Keratinocyte (primary cell): ENCODE data around the gene WSB1. TPM values are rescaled to one million over a fixed set of nuclear protein-coding genes. Genes with fewer than 3 reads are reported as not detected.

Source experiments
- DNase-seq: peaks from one replicate; pipeline ENCODE4 v3.0.0-alpha.2; 2011; ENCODE audit warnings: low read depth, missing footprints, low spot score
- FAIRE-seq: peaks from 2 replicates; lab custom pipeline; 2011; peaks lifted over from hg19 to GRCh38; lab: Jason Lieb, UNC
- H2AFZ ChIP-seq: 2 replicates; pipeline ENCODE4 v1.6.0; 2012; ENCODE audit warnings: low read length, control low read depth, inconsistent platforms; ENCODE audit not compliant: control insufficient read depth
- H3K27ac ChIP-seq: 2 replicates; pipeline ENCODE4 v1.5.1; 2011; ENCODE audit warnings: low read length; ENCODE audit not compliant: control insufficient read depth, insufficient read depth
- H3K27me3 ChIP-seq: 3 replicates; pipeline ENCODE4 v1.6.0; 2011; ENCODE audit warnings: low read length; ENCODE audit not compliant: control insufficient read depth, insufficient read depth; ENCODE audit errors: extremely low read depth
- H3K36me3 ChIP-seq, 2 experiments: 2 replicates in 1 of 2; 3 replicates in 1 of 2; pipeline ENCODE4 v1.5.1; 2011; ENCODE audit warnings: low read length in 2 of 2, mild to moderate bottlenecking in 1 of 2; ENCODE audit not compliant: control insufficient read depth in 2 of 2, insufficient read depth in 2 of 2; ENCODE audit errors: extremely low read depth in 1 of 2
- H3K4me1 ChIP-seq: 3 replicates; pipeline ENCODE4 v1.5.1; 2011; ENCODE audit warnings: low read length; ENCODE audit not compliant: control insufficient read depth, insufficient read depth; ENCODE audit errors: extremely low read depth
- H3K4me2 ChIP-seq: 3 replicates; pipeline ENCODE4 v1.6.0; 2011; ENCODE audit warnings: low read depth, low read length; ENCODE audit not compliant: control insufficient read depth, insufficient read depth; ENCODE audit errors: extremely low read depth
- H3K4me3 ChIP-seq, 3 experiments: fragments of 200-600 bp in 1 of 3; sonication (generic) in 1 of 3; 2 replicates in 2 of 3; 3 replicates in 1 of 3; pipeline ENCODE4 v1.5.1; 2011 to 2016; ENCODE audit warnings: low read length in 3 of 3, mild to moderate bottlenecking in 3 of 3, control low read depth in 2 of 3, inconsistent platforms in 1 of 3, low read depth in 1 of 3, mixed read lengths in 1 of 3, mixed run types in 1 of 3, moderate library complexity in 1 of 3; ENCODE audit not compliant: control insufficient read depth in 2 of 3, insufficient read depth in 2 of 3; ENCODE audit errors: extremely low read depth in 1 of 3
- H3K79me2 ChIP-seq: 2 replicates; pipeline ENCODE4 v1.6.0; 2012; ENCODE audit warnings: low read length; ENCODE audit not compliant: control insufficient read depth, insufficient read depth
- H3K9ac ChIP-seq: 3 replicates; pipeline ENCODE4 v1.6.0; 2011; ENCODE audit warnings: low read length; ENCODE audit not compliant: control insufficient read depth, insufficient read depth; ENCODE audit errors: extremely low read depth
- H3K9me1 ChIP-seq: 3 replicates; pipeline ENCODE4 v1.6.0; 2011; ENCODE audit warnings: low read length; ENCODE audit not compliant: control insufficient read depth, insufficient read depth; ENCODE audit errors: extremely low read depth
- H3K9me3 ChIP-seq: 2 replicates; pipeline ENCODE4 v1.5.1; 2012; ENCODE audit warnings: low read depth, low read length; ENCODE audit not compliant: control insufficient read depth
- H4K20me1 ChIP-seq: 3 replicates; pipeline ENCODE4 v1.6.0; 2011; ENCODE audit warnings: low read length; ENCODE audit not compliant: control insufficient read depth, insufficient read depth; ENCODE audit errors: extremely low read depth
- EZH2 ChIP-seq: IDR thresholded peaks from one replicate; pipeline ENCODE4 v1.6.1; 2012; ENCODE audit warnings: inconsistent platforms, mild to moderate bottlenecking, low read length, moderate library complexity
- dilution Hi-C: fragments of 300-500 bp; cut with MboI; formaldehyde crosslinking; loops from one replicate; pipeline ENCODE4 v1.7.0; 2020; ENCODE audit warnings: low sequenced_read_pairs; ENCODE audit not compliant: extremely low pct_ligation_motif_present
- polyA plus RNA-seq, 5 experiments: library from polyadenylated mRNA; depleted of rRNA in 3 of 5; stranded (reverse) in 3 of 5; stranded (forward) in 1 of 5; unstranded in 1 of 5; fragments of >200 nt; gene quantifications; 1 replicate in 1 of 5; 2 replicates in 3 of 5; 3 replicates in 1 of 5; pipeline versions ENCODE4 v1.2.1 to v1.2.3, GENCODE V29; 2011 to 2012; ENCODE audit warnings: missing spikeins in 2 of 5, low read depth in 1 of 5, low replicate concordance in 1 of 5
- TF ChIP-seq, protein P1 (sequence below), 3 experiments: IDR thresholded peaks in 1 of 3; conservative IDR thresholded peaks in 1 of 3; optimal IDR thresholded peaks in 1 of 3; 2 replicates in 2 of 3; 3 replicates in 1 of 3; pipeline versions ENCODE3 to v1.5.1; 2011; ENCODE audit warnings: low read length in 3 of 3, mild to moderate bottlenecking in 3 of 3, moderate library complexity in 2 of 3, control low read depth in 1 of 3, inconsistent platforms in 1 of 3; ENCODE audit not compliant: insufficient read depth in 2 of 3; ENCODE audit errors: extremely low read depth in 1 of 3

Gene WSB1
- polyA plus RNA-seq, 1 donor (not counting 4 experiments of a cell fraction or from before 2014, with no cell fraction given), result 135 TPM

DNA sequence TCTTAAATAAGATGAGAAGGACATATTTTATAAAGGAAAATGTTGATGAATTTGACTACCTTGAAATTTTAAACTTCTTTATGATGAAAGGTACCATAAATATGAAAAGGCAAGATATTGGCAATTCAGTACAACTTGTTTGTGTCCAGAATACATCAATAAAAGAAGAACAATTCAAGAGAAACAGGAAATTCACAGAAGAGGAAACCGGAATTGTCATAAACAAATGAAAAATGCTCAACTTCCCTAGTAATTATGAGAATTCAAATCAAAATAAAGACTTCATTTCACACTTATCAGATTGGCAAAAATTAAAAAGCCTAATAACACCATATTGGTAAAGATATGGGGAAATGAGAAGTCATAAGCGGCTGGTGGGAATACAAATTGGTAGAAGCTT is 54.3 kb downstream of the WSB1 start:
- Histone ChIP-seq H3K9ac (no peak overlapping the region), H3K4me2 (peak overlapping the region; percentile 55), H2AFZ (no peak overlapping the region), H3K4me1 (peaks cover 14% of the 10 kb centered on the region), H3K36me3 (no peaks in the 10 kb centered on the region), H3K9me1 (no peaks in the 10 kb centered on the region), H3K79me2 (peaks cover 2% of the 10 kb centered on the region), H4K20me1 (no peaks in the 10 kb centered on the region), H3K27me3 (no peaks in the 10 kb centered on the region), H3K27ac (no peak overlapping the region), H3K4me3 (no peak overlapping the region), H3K9me3 (no peaks in the 10 kb centered on the region)
- TF ChIP-seq EZH2, result no peak
- TF ChIP-seq, protein P1, sequence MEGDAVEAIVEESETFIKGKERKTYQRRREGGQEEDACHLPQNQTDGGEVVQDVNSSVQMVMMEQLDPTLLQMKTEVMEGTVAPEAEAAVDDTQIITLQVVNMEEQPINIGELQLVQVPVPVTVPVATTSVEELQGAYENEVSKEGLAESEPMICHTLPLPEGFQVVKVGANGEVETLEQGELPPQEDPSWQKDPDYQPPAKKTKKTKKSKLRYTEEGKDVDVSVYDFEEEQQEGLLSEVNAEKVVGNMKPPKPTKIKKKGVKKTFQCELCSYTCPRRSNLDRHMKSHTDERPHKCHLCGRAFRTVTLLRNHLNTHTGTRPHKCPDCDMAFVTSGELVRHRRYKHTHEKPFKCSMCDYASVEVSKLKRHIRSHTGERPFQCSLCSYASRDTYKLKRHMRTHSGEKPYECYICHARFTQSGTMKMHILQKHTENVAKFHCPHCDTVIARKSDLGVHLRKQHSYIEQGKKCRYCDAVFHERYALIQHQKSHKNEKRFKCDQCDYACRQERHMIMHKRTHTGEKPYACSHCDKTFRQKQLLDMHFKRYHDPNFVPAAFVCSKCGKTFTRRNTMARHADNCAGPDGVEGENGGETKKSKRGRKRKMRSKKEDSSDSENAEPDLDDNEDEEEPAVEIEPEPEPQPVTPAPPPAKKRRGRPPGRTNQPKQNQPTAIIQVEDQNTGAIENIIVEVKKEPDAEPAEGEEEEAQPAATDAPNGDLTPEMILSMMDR (optimal IDR thresholded peaks at IDR 0.05 in 1 of 3, IDR thresholded peaks at IDR 0.05 in 1 of 3, conservative IDR thresholded peaks at IDR 0.05 in 1 of 3; ENCODE audit: extremely low read depth in 1 of 3, insufficient read depth in 2 of 3, low read length in 3 of 3), result no peak
- DNase-seq (no peak), FAIRE-seq (no peak)
- dilution Hi-C loops, result no loop called here

DNA sequence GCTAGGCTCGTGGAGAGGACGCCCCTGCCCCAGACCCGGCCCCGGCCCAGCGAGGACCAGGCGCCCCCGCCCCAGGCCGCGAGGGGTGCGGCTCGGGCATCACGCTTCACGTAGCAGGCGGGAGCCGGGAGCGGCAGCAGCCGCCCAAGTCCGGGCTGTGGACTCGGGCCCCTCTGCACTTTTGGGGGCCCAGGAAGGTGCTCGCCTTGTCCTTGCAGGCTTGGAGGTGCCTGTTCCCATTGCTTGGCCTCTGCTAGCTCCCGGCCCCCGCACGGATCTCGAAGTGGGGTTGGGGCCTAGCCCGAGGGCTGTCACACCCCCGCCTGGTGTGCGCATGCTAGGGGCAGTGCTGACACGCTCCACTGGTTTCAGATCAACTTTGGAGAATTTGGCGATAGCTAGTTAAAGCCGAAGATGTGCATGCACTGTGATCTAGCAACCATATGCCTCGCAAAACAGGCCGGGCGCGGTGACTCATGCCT is 55.7 kb downstream of the WSB1 start:
- H3K9ac ChIP-seq, result peak overlapping the region; percentile 54
- no peaks in the 10 kb centered on the region for H4K20me1 ChIP-seq
- dilution Hi-C loops, result no loop called here
- H3K36me3 ChIP-seq, result no peaks in the 10 kb centered on the region
- H3K4me3 ChIP-seq, result peak overlapping the region in 1 of 3 experiments; percentile 24
- no peaks in the 10 kb centered on the region for H3K9me1 ChIP-seq
- peak overlapping the region; percentile 32 for H2AFZ ChIP-seq
- TF ChIP-seq, protein P1 (optimal IDR thresholded peaks at IDR 0.05 in 1 of 3, IDR thresholded peaks at IDR 0.05 in 1 of 3, conservative IDR thresholded peaks at IDR 0.05 in 1 of 3; ENCODE audit: extremely low read depth in 1 of 3, insufficient read depth in 2 of 3, low read length in 3 of 3), result no peak
- TF ChIP-seq EZH2, result no peak
- H3K27ac ChIP-seq, result peak overlapping the region; percentile 44
- peaks cover 21% of the 10 kb centered on the region for H3K4me1 ChIP-seq
- H3K27me3 ChIP-seq, result no peaks in the 10 kb centered on the region
- FAIRE-seq, result peak; percentile 53
- peak overlapping the region; percentile 55 for H3K4me2 ChIP-seq
- no peaks in the 10 kb centered on the region for H3K9me3 ChIP-seq
- H3K79me2 ChIP-seq, result peaks cover 2% of the 10 kb centered on the region
- peak; percentile 38 for DNase-seq
